Left forelimb (tissue), 1 donor: Measurements from ENCODE around the gene ROBO4.

Experiments used
- DNase-seq: peaks from one replicate; pipeline ENCODE4 v3.0.0-alpha.2; 2018; ENCODE audit warnings: low spot score

ROBO4 gene

DNA sequence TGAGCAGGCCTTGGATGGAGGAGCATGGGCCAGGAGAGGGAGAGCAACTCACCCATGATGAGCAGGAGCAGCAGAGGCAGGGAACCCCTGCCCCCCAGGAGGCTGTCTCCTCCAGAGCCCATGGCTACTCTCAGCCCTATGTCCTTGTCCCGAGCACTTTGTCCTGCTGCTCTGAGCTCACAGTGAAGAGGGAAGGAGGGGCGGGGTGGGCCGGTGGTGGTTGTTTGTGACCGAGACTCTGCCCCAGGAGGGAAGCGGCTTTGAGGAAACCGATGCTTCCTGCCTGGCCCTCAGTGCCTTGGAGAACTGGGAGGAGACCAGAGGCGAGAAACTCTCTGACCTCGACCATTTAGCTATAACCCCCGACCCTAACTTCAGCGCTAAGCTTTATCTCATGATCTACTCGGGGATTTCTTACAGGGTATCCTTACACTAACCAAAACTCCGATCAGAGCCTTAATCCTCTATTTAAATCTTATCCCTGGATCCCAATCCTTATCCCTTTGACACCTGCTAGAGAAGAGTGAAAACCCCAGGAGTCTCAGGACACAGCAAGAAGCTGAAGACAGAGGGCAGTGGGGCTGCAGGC, at the start of gene ROBO4:
ROBO4 (minus strand) TSS at position 192 of the 589 bp plus-strand sequence; CDS start at position 122, 70 bp downstream.
- peak; percentile 65 for DNase-seq

DNA sequence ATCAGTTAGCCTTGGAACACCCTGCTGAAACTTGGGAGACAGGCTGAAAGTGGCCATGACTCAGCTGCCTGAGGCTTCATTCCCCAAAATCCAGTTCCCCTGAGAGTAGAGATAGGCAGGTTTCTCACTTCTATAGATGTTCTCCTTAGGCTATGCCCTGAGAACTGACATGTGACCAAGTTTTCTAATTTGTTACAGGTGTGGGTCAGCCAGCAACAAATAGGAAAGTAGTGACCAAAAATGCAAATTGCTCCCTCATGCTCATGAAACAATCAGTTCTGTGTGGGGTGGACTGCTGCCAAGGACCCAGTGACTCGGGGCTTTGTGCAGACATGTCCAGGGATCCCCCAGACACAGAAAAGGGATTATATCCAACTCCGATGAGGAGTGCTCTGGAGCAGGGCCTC, 49.1 kb upstream of the ROBO4 start:
- DNase-seq, result no peak

DNA sequence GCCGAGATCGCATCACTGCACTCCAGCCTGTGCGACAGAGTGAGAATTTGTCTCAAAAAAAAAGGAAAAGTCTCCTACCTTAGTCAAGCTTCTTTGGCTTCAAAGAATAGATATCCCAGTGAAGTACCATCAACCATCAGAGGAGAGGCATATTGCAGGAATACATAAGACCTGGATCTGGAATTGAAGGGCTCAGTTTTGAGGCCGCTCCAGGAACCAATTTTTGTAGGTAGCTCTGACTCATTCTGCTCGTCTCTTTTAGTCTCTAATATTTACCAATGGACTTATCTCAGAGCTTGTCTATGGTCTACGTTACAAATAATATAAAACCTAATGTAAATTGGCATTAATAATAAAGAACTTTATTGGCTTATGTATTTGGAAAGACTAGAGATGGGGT, 48.2 kb upstream of the ROBO4 start:
- no peak for DNase-seq

DNA sequence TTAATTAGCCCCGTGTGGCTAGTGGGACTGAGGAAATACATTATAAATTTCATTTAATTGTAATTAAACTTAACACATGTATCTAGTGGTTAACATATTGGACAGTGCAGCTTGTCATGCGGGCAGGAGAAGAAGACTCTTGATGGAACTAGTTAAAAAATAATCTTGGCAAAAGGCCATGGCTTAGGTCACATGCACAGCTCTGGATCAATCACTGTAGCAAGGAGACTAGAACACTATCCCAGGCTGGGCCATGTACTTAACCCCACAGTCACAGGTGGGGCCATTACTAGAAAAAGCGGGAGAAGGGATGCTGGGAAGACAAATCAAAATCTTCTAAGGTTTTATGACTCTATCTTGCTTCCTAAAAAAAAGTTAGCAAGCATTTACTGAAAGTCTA, 46.9 kb upstream of the ROBO4 start:
- DNase-seq, result no peak

DNA sequence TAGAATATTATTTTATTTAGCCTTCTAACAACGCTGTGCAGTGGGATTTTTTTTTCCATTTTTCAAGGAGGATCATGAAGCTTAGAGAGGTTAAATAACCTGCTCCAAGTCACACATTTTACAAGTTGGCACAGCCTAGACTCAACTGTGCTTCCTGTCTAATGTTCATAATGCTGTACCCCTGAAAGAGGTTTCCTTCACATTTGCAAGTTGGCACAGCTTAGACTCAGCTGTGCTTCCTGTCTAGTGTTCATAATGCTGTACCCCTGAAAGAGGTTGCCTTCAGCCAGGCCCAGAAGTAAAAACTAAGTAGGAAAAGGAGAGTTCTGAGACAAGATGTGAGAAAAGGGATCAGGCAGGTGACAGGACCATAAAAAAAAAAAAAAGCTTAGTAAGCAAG, 46.1 kb upstream of the ROBO4 start:
- DNase-seq, result no peak

DNA sequence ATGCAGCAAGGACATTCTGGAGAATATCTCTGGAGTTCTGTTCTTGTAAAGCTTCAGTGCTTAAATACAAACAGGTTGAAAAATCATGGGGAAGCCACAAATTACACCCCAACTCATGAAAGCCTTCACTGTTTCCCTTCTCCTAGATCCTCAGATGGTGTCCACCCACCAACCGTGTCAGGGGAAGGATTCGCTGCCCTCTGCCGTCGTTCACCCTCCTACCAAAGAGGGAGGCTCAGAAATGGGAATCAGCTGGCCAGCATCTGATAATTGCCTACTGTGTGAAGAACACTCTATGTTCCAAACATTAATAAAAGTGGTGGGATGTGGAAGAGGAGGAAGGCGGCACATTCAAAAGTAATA, 45.6 kb upstream of the ROBO4 start:
- DNase-seq, result no peak

DNA sequence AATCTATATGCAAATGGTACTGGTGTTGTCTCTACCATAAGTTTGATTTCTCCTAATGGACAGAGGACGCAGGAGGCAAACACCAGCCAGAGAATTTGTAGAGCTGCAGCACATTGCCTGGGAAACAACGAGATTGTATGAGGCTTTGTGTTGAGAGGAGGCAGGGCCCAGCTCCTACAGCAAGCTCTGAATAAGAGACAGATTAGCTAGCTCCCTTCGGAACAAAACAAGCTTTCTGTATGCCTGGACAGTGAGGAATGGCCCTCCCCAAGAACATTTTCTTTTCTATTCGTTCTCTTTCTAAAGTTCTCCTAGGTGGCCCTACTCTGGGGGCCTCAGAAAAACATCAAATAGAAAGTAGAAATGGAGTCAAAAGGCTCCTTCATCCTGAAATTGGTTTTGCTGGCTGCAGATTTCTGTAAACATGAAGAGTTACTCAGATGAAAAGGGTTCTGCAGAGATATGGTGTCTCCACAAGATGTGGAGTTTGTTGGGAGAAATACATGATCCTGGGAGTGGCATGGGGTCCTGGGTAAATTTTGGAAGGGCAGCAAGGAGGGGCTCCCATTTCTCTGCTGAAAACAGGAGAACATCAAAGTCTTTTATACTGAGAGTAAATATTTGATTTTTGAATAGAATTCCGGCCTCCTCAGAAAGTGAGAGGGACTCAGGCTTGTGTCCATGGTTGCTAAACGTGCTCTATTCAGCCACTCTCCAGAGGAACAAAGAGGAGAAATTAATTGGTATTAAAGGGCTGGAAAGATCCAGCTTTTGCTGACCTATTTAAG, 45.0 kb upstream of the ROBO4 start:
- no peak for DNase-seq

DNA sequence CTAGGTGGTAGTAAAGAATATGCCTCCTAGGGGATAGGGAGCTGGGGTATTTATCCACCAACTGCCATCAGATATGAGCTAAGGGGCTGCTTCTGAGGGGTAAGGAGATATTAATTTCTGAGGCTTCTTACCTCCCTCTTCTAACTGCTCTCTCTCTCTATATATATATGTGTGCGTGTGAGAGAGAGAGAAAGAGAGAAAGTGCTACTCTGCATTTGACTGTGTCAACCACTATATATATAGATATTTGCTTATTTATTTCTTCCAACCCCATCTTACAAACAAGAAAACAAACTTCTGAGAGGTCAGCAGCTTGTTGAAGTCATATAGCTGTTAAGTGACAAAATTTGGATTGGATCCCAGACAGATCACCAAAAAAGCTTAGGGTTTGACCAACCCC, 44.0 kb upstream of the ROBO4 start:
- no peak for DNase-seq

DNA sequence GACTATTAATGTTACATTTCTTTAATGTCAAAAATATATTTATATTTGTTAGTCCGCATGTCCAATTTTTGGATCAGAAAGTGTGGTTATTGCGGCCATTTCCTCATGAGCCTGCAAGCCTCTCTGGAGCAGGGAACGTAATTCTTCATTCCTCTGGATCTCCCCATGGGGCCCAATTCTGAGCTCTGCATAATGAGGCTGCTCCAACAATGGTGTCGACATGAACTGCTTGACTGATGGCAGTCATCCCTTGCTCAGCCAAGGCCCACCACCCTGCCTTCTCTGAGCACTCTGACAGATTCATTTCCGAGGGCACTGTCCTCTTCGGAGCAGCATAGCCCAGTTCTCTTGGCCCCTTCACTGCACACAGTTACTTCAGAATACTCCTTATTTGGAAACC, 41.3 kb upstream of the ROBO4 start:
- DNase-seq, result no peak

DNA sequence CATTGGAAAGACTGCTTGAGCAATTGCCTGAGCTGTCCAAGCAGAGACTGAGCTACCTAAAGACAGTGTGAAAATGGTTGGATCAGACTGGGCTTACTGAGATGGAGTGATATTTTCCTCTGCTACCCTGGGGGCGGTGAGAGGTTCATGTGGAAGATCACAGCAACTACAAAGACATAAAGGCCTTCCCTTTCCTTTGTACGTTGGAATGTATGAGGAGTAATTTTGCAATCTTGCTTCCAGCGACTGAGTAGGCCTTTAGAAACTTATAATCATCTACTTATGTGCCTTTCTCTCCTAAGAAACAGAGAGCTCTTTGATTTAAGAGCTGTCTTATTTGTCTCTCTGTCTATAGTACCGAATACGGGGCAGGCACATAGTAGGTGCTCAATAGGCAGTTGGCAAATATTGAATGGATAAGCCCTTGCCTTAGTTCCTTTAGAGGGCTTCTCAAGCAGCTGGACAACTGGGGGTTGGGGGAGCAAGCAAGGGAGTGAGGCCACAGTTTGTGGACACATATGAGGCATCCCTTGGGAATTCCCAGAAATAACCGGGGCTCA, 40.6 kb upstream of the ROBO4 start:
- DNase-seq, result no peak

DNA sequence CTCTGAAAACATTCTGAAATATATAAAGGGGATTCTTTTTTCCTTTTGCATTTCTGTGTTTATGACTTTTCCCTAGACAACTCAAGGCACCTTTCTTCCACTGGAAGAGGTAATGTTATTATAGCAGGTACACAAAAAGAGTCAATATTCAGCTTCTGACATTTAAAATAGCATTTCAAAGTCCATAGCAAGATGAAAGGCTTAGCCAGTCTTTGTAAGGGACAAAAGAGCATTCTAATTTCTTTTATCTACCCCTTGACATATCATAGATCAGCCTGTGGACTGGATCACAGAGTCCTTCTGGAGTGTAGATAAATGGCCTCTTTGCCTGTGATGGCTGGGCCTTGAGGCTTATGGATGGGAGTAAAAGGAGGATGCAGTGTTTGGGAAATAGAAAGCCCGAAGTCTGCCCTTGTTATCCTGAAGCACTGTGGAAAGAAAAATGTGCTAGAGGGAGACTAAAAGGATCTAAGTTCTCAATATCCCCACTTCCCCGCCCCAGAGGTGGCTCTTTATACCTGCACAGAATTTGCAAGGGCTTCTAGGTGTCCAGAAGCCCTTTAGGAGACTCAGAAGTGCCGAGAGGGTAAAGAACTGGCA, 39.8 kb upstream of the ROBO4 start:
- DNase-seq, result no peak

DNA sequence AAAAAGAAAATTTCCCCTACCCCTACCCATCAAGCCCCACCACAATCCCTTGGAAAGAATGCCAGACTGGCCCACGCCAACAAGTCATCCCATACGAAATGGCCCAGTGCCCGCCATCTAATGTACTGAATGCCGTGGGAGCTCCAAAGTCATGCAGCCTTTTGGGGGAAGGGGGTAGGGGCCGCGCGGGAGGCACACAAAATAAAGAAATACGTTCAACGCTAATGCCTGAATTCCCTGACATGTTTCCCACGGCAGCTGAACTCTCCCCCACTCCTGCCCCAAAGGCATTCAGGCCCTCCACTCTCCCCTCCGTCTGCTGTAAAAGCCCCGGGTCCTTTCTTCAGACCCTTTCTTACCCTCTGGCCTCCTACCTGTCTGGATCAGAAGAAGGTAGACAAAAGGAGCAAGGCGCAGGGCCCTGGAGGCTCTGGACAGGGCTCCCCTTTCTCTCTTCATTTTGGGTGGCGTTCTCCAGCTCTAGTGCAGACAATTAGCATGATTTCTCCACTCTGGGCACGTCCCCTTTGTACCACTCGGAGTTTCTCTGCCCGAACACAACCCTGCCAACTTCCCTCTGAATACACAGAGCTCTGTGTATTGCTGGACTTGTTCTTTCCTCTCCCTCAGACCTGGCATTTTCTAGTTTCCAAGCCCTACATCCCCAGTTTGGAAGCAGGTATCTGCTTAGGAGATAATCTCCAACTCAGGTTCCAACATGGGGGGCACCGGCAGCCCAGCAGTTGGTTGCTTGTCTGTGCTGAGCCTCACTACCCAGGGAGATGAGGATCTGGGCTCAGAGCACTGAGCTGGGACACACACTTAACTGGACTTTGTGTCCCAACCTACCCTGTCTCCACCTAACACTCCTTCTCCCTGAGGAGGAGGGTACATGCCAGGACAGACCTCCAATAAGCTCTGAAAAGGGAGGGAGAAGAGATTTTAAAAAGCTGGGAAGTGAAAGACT, 38.2 kb upstream of the ROBO4 start, which contains the start of gene HEPACAM:
HEPACAM (minus strand) TSS at position 500 of the 967 bp plus-strand sequence; CDS start at position 459, 41 bp downstream.
- no peak for DNase-seq

DNA sequence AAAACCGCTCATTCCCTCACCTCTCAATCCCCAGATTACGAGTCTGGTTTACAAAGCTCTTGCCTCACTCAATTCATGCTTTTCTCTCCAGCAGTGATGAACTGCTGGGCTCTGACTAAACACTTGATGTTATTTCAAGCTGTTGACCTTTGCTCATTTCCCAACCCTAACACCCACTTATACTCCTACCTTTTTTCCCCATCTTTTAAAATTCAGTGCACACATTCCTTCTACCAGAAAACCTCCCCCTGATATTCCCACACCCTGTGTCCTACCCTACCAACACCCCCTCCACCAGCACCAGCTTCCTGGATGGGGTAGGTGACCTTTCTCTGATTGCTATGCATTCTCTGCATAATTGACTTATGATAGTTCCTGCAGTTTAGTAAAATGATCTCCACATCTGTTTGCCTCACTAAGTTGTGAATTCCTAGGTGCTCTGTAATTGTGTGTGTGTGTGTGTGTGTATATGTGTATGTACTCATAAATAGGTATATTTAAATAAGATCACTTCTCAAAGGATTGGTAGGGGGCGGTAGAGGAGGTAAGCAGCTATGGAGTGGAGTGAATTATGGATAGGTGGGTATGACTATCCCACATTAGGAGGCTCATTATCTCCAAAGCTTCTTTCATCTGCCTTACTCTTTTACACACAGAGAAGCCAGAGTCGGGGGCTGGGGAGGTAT, 37.3 kb upstream of the ROBO4 start:
- no peak for DNase-seq

DNA sequence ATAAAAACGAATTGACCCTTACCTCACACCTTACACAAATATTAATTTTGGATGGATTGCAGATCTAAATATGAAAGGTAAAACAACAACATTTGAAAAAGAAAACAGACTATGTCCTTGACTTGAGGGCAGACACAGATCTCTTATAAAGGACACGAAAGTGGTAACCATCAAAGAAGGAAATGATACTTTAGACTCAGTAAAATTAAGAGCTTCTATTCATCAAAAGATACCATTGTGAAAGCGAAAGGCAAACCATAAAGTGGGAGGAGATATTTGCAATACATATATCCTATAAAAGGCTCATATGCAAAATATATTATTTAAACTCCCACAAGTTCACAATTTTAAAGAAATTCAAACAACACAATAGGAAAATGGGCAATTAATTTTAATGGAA, 33.1 kb upstream of the ROBO4 start:
- no peak for DNase-seq

DNA sequence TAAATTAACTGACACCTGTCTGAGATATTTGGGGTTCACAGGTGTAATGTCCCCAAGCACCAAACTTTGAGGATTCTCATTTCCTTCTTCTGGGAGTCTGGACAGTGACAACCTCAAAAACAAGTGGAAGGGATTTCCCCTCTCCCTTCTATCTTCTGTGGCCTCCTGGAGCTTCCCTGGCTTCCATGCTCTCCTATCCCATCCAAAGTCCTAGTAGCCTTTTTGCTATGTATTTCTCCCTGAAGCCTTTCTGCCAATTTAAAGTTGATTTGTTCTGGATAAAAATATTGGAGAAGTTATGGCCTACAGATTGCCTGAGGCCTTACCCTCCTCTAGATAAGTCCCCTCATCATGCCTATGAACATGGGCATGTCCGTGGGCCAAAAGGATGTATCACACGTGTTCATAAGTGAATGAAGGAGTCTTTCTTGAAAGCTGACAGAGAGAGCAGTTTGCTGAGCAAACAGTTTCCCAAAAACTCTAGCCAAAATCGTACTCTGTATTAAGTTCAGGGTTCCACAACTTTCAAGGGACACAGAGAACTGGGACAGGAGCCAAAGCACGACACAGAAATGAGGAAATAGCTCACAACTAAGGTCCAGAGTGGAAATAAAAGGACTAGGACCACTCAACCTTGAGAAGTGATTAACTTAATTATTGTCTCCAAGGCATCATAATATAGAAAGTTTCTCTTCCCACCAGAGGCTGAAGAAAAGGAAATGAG, 31.4 kb upstream of the ROBO4 start:
- DNase-seq, result no peak

DNA sequence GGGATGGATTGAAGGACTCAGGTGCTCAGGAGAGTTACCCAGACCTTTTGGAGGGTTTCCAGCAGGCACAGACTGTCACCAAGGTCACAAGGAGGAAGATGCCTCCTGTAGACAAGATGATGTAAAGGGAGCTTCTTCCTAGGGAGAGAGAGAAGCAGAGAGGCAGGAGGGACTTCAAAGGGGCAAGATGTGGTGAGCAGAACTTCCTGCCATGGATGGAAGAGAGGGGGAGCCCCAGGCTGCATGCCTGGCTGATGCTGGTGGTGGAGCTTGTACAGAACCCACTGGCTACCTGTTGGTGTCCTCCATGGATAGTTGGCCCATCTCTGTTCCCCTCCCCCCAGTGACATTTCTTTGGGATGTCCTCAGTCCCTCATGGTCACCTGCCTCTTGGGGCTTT, 25.6 kb upstream of the ROBO4 start:
- no peak for DNase-seq

DNA sequence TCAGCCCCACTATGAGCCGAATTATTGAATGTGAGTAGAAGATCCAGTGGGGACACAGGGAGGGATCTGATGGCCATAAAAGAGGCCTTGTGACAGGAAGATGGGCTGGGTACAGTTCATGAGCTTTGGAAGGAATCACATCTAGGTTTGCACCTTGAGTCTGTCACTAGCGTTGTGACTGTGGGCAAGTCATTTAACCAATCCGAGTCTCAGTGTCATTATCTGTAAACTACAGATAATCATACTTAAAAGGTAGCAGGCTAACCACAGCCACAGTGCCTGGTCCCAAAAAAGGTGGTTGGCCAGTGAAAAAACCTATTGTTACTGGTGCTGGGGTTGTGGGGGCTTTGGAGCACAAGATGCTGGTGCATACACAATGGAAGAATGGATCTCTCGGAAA, 25.2 kb upstream of the ROBO4 start:
- DNase-seq, result no peak

DNA sequence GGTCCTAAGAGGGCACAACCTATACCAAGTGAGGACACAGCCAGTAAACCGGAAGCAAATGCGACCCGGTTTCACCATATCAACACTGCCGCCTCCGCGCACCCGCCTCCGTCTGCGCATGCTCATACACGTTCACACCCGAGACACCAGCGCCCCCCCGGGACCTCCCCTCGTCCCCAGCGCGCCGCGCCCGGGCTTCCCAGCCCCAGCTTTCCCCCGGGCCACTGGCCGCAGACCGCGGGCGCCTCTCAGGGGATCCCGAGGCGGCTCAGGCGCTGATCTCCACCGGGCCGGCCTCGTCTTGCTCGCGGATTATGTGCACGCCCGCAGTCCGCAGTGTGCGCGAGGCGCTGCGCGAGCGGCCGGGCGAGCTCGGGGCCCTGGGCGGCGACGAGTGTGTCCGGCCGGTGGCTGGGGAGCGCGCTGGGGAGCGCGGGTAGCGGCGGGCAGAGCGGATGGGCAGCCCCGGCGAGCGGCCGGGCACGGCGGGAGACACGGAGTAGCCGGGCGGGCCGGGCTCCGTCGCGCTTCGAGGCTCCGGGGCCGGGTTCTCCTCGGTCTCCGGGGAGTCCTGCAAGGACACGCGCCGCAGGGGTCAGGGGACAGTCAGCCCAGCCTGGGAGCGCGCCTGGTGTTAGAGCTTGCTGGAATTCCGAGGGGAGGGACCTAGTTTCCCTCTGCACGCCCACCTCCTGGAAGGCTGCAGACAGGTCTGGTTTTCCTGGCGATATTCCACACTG, 23.4 kb upstream of the ROBO4 start:
- DNase-seq, result peak; percentile 85

DNA sequence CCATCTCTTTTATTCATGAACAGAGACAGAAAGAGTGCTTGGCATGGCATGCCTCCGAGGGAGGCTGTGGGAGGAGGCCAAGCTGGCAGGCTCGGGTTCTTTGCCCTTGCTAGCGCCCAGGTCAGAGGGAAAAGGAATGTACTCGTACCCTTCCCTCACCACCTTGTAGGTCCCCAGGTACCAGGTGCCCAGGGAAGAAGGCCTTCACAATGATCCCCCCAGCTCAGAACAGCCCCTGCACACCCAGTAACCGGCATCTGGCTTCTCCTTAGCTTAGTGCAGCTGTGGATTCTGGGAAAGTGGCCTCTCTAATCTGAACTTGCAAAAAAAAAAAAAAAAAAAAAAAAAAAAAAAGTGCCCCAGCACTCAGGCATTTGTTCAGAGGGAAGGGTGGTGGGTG, 22.7 kb upstream of the ROBO4 start:
- DNase-seq, result no peak

DNA sequence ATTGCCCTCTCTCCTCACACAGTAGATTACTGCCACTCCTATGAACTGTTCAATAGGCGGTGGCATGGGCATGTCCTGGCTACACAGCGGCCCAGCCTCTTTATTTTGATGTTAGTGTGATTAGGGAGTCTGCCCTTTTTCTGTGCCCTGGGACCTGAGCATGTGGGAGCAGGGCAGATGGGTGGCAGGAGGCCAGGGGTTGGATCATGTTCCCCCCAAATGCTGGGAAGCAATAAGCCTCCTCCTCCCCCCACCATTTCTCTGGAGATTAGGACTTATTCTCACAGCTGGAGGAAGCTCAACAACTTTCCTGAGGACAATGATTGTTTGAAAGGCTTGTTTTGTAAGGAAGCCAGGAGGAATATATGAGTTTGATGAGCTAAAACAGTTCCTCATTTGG, 22.2 kb upstream of the ROBO4 start:
- no peak for DNase-seq
